ENCODE data around the gene NOTUM. TPM values are rescaled to one million over a fixed set of nuclear protein-coding genes. Genes with fewer than 3 reads are reported as not detected.
A peak's percentile ranks its signal among the peaks of the same experiment; 100 is the strongest.

NOTUM gene
- total RNA-seq, 1 experiment from 2014 or later: not detected

DNA sequence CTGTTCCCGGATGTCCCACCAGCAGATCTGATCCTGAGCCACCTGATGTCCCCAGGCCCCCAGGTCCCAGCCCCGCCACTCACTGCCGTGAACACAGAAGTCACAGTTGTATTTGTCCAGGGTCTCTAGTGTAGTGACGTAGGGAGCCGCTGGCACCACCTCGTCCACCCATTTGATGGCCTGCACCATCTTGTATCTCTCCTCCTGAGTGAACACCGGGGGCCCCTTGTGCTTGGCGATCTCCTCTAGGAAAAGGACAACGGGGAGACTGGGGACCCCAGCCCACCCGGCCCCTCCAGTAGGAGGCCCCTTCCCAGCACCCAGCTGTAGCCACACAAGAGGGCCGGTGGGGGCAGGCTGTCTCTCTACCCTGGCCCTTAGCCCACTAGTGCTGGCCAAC, 52.2 kb downstream of the NOTUM start:
- Histone ChIP-seq H3K4me2 (no peak overlapping the region), H3F3A (ENCODE audit: insufficient read depth, low read depth) (peaks cover 21% of the 10 kb centered on the region), H3K9me2 (ENCODE audit: insufficient read depth) (no peaks in the 10 kb centered on the region), H2AFZ (no peak overlapping the region), H3K9me3 (ENCODE audit: insufficient read depth, low read depth) (no peaks in the 10 kb centered on the region), H3K4me1 (replicated peaks; ENCODE audit: insufficient read depth) (peaks cover 28% of the 10 kb centered on the region), H3K36me3 (ENCODE audit: low read depth) (no peaks in the 10 kb centered on the region; the same call in 1 of the 2 replicates), H3K79me2 (ENCODE audit: low read depth) (no peaks in the 10 kb centered on the region), H3K27me3 (ENCODE audit: insufficient read depth, low read depth) (no peaks in the 10 kb centered on the region), H4K20me1 (ENCODE audit: insufficient read depth) (no peaks in the 10 kb centered on the region; the same call in 1 of the 2 replicates), H3K27ac (no peak overlapping the region), H3K4me3 (no peak overlapping the region)
- BruUV-seq (replicated peaks): no TSS peak
- TF ChIP-seq, protein P1, sequence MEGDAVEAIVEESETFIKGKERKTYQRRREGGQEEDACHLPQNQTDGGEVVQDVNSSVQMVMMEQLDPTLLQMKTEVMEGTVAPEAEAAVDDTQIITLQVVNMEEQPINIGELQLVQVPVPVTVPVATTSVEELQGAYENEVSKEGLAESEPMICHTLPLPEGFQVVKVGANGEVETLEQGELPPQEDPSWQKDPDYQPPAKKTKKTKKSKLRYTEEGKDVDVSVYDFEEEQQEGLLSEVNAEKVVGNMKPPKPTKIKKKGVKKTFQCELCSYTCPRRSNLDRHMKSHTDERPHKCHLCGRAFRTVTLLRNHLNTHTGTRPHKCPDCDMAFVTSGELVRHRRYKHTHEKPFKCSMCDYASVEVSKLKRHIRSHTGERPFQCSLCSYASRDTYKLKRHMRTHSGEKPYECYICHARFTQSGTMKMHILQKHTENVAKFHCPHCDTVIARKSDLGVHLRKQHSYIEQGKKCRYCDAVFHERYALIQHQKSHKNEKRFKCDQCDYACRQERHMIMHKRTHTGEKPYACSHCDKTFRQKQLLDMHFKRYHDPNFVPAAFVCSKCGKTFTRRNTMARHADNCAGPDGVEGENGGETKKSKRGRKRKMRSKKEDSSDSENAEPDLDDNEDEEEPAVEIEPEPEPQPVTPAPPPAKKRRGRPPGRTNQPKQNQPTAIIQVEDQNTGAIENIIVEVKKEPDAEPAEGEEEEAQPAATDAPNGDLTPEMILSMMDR (conservative IDR thresholded peaks at IDR 0.05): no peak
- TF ChIP-seq EZH2 (IDR thresholded peaks at IDR 0.05; ENCODE audit: low read depth): no peak
- no peak for DNase-seq
- ChIA-PET CTCF (interaction anchor here (0.7 kb wide), 1 partner anchor 31 kb away, joined by 5 read pairs; no protein-coding TSS in a partner anchor), POLR2A (ENCODE audit: unreplicated experiment) (no interaction called here)
- intact Hi-C loops (cut with micrococcal nuclease; ENCODE audit: unreplicated experiment): no loop called here

- no peak for DNase-seq
- Histone ChIP-seq H2AFZ (no peak overlapping the region), H3K4me1 (replicated peaks; ENCODE audit: insufficient read depth) (peaks cover 17% of the 10 kb centered on the region), H3K79me2 (ENCODE audit: low read depth) (no peaks in the 10 kb centered on the region), H3K4me2 (no peak overlapping the region), H3K9me2 (ENCODE audit: insufficient read depth) (no peaks in the 10 kb centered on the region), H4K20me1 (ENCODE audit: insufficient read depth) (no peaks in the 10 kb centered on the region), H3K9me3 (ENCODE audit: insufficient read depth, low read depth) (no peaks in the 10 kb centered on the region), H3K4me3 (no peak overlapping the region), H3F3A (ENCODE audit: insufficient read depth, low read depth) (peaks cover 9% of the 10 kb centered on the region), H3K27me3 (ENCODE audit: insufficient read depth, low read depth) (no peaks in the 10 kb centered on the region), H3K27ac (no peak overlapping the region), H3K36me3 (ENCODE audit: low read depth) (no peaks in the 10 kb centered on the region; the same call in 1 of the 2 replicates)
- no TSS peak for BruUV-seq (replicated peaks)
- intact Hi-C loops (cut with micrococcal nuclease; ENCODE audit: unreplicated experiment): no loop called here
- TF ChIP-seq EZH2 (IDR thresholded peaks at IDR 0.05; ENCODE audit: low read depth): no peak
- TF ChIP-seq, protein P1 (conservative IDR thresholded peaks at IDR 0.05): no peak
- CTCF ChIA-PET: no interaction called here
- POLR2A ChIA-PET (ENCODE audit: unreplicated experiment): no interaction called here
Observed at GRCh38 chr17:81907219-81908145, 53.5 kb downstream of the NOTUM start.

DNA sequence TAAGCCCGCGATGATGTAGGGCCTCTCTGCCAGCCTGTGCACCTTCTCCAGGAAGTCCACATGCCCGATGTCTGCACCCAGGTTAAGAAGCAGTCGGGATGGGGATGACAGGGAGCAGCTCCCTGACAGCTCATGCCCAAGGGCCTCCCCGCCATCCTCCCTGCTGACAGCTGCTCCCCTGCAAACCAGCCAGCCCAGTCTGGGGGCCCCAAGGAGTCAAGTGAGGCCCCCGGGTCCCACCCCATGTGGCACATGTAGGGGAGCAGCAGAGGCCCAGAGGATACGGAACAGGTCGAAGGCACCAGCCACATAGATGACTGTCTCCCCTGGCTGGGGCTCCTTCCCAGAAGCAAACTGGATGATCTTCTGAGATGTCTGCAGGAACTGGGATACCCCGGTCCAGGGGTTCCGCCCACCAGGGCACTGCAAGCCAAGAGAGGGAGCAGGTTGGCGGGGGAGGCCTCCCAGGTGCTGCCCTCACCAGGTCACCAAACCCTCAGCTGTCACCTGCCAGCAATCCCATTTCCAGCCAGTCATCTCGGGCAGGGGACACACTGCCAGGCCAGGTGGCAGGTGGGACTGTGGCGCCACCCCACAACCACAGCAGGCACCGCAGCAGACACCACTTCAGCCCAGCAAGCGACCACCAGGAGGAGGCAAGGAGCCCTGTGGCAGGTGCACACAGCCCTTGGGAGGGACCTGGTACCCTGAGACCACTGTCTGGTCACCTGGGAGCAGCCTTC, 54.3 kb downstream of the NOTUM start:
- H3K4me1 ChIP-seq (replicated peaks; ENCODE audit: insufficient read depth): peaks cover 8% of the 10 kb centered on the region
- no peaks in the 10 kb centered on the region for H3K79me2 ChIP-seq (ENCODE audit: low read depth)
- DNase-seq: peak in 1 of 2 experiments; percentile 34
- H3K36me3 ChIP-seq (ENCODE audit: low read depth): no peaks in the 10 kb centered on the region
- H4K20me1 ChIP-seq (ENCODE audit: insufficient read depth): no peaks in the 10 kb centered on the region
- no peak for TF ChIP-seq EZH2 (IDR thresholded peaks at IDR 0.05; ENCODE audit: low read depth)
- TF ChIP-seq, protein P1 (conservative IDR thresholded peaks at IDR 0.05): no peak; the same call in 1 of the 2 replicates
- ChIA-PET CTCF (interaction anchor here (0.5 kb wide), 1 partner anchor 47 kb away, joined by 20 read pairs; no protein-coding TSS in a partner anchor), POLR2A (ENCODE audit: unreplicated experiment) (no interaction called here)
- no TSS peak for BruUV-seq (replicated peaks)
- no peaks in the 10 kb centered on the region for H3K27me3 ChIP-seq (ENCODE audit: insufficient read depth, low read depth)
- H2AFZ ChIP-seq: no peak overlapping the region
- intact Hi-C loops (cut with micrococcal nuclease; ENCODE audit: unreplicated experiment): no loop called here
- H3K4me2 ChIP-seq: no peak overlapping the region
- H3K9me3 ChIP-seq (ENCODE audit: insufficient read depth, low read depth): no peaks in the 10 kb centered on the region
- H3K27ac ChIP-seq: no peak overlapping the region
- H3K4me3 ChIP-seq: no peak overlapping the region
- H3K9me2 ChIP-seq (ENCODE audit: insufficient read depth): no peaks in the 10 kb centered on the region
- H3F3A ChIP-seq (ENCODE audit: insufficient read depth, low read depth): peaks cover under 1% of the 10 kb centered on the region; the same call in 1 of the 2 replicates

Measured in PC-9 (cell line).